BE2C (cell line): ENCODE data around the gene ITIH3.

Source experiments
- DNase-seq: peaks from one replicate; pipeline ENCODE4 v3.0.0-alpha.2; 2020
- H3K27me3 ChIP-seq: fragments of 250-450 bp; sonication (Bioruptor Pico); 2 replicates; pipeline ENCODE4 v1.5.1; 2020; ENCODE audit warnings: mild to moderate bottlenecking
- H3K36me3 ChIP-seq: fragments of 250-450 bp; sonication (Bioruptor Pico); 2 replicates; pipeline ENCODE4 v1.5.1; 2020; ENCODE audit warnings: mild to moderate bottlenecking
- H3K4me1 ChIP-seq: fragments of 250-450 bp; sonication (Bioruptor Pico); 2 replicates; pipeline ENCODE4 v1.5.1; 2020
- H3K4me3 ChIP-seq: 2 replicates; pipeline ENCODE4 v1.5.1; 2011; ENCODE audit warnings: low read depth, low read length
- H3K9me3 ChIP-seq: fragments of 250-450 bp; sonication (Bioruptor Pico); 2 replicates; pipeline ENCODE4 v1.5.1; 2020
- CTCF ChIP-seq: IDR thresholded peaks from 2 replicates; pipeline ENCODE4 v1.5.1; 2012; ENCODE audit warnings: mild to moderate bottlenecking, low read depth, low read length

Gene ITIH3

GRCh38 chr3:52788890-52789745 lies 5.5 kb upstream of the ITIH3 start:
- no peak for DNase-seq
- Histone ChIP-seq H3K27me3 (no peaks in the 10 kb centered on the region), H3K4me3 (no peak overlapping the region), H3K4me1 (no peaks in the 10 kb centered on the region), H3K9me3 (no peaks in the 10 kb centered on the region), H3K36me3 (no peaks in the 10 kb centered on the region)
- no peak for TF ChIP-seq CTCF

GRCh38 chr3:52789746-52790040 lies 4.9 kb upstream of the ITIH3 start:
- Histone ChIP-seq H3K36me3 (no peaks in the 10 kb centered on the region), H3K27me3 (no peaks in the 10 kb centered on the region), H3K4me1 (no peaks in the 10 kb centered on the region), H3K9me3 (no peaks in the 10 kb centered on the region), H3K4me3 (no peak overlapping the region)
- DNase-seq: no peak
- no peak for TF ChIP-seq CTCF

- Histone ChIP-seq H3K9me3 (no peaks in the 10 kb centered on the region), H3K4me1 (no peaks in the 10 kb centered on the region), H3K27me3 (no peaks in the 10 kb centered on the region), H3K4me3 (no peak overlapping the region), H3K36me3 (no peaks in the 10 kb centered on the region)
- TF ChIP-seq CTCF: no peak
- DNase-seq: no peak
These were observed 4.3 kb upstream of the ITIH3 start for GRCh38 chr3:52790337-52790736.

- no peaks in the 10 kb centered on the region for H3K9me3 ChIP-seq
- no peaks in the 10 kb centered on the region for H3K27me3 ChIP-seq
- no peaks in the 10 kb centered on the region for H3K36me3 ChIP-seq
- H3K4me3 ChIP-seq: no peak overlapping the region
- H3K4me1 ChIP-seq: no peaks in the 10 kb centered on the region
- no peak for TF ChIP-seq CTCF
- DNase-seq: no peak
These were observed 3.9 kb upstream of the ITIH3 start for GRCh38 chr3:52790741-52791140.

GRCh38 chr3:52791366-52791765 lies 3.2 kb upstream of the ITIH3 start:
- no peaks in the 10 kb centered on the region for H3K4me1 ChIP-seq
- no peak overlapping the region for H3K4me3 ChIP-seq
- TF ChIP-seq CTCF: no peak
- DNase-seq: no peak
- no peaks in the 10 kb centered on the region for H3K9me3 ChIP-seq
- H3K36me3 ChIP-seq: no peaks in the 10 kb centered on the region
- H3K27me3 ChIP-seq: no peaks in the 10 kb centered on the region

GRCh38 chr3:52791928-52792327 lies 2.7 kb upstream of the ITIH3 start:
- Histone ChIP-seq H3K9me3 (no peaks in the 10 kb centered on the region), H3K36me3 (no peaks in the 10 kb centered on the region)

More at GRCh38 chr3:52791928-52792327, 2.7 kb upstream of the ITIH3 start:
- no peak overlapping the region for H3K4me3 ChIP-seq
- no peak for DNase-seq
- no peak for TF ChIP-seq CTCF
- no peaks in the 10 kb centered on the region for H3K27me3 ChIP-seq
- no peaks in the 10 kb centered on the region for H3K4me1 ChIP-seq
